Left kidney (tissue), 2 donors: ENCODE measurements around the gene RBMS1. TPM values are rescaled to one million over a fixed set of nuclear protein-coding genes. Genes with fewer than 3 reads are reported as not detected.
A peak's percentile ranks its signal among the peaks of the same experiment; 100 is the strongest.
"Not testable (repeated sequence)": the region's sequence is repeated elsewhere in the genome, so short reads cannot be mapped to it uniquely, and the experiment has no call there.

Experiments
- DNase-seq: peaks from one replicate; pipeline ENCODE4 v3.0.0-alpha.2; 2013
- polyA plus RNA-seq: library from polyadenylated mRNA; unstranded; fragments of 120-200 nt; gene quantifications from one replicate; pipeline ENCODE4 v1.2.1, GENCODE V29; 2013; ENCODE audit not compliant: insufficient read length

The RBMS1 gene
- polyA plus RNA-seq, 1 donor, result 177 TPM

DNA sequence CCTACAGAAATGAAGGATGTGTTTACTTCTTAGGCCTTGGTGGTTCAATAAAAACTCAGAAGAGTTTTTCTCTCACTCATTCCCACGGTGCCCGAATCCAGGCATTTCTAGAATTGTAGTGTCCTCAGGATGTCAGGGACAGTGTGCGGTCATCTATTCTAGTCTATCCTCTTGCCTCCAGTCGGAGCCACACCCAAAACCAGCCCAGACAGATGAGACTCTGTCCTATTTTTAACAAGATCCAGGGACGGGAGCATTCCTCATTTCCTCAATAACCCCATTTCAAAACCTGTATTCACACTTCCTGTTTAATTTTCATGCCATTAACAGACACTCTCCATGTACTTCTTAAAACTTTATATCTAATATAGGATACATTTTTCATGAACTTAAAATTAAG is 11.6 kb upstream of the RBMS1 start:
- DNase-seq, result no peak

DNA sequence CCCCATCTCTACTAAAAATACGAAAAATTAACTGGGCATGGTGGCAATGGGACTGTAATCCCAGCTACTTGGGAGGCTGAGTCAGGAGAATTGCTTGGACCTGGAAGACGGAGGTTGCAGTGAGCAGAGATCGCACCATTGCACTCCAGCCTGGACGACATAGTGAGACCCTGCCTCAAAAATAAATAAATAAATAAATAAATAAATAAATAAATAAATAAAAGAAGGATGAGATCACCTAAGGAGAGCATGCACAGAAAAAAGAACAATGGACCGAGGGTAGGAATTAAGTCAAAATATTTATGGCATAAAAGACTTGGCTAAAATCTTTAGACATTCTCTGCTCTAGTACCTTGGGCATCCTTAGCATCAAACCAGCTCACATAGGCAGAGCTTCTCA is 8.9 kb upstream of the RBMS1 start:
- DNase-seq, result no peak

DNA sequence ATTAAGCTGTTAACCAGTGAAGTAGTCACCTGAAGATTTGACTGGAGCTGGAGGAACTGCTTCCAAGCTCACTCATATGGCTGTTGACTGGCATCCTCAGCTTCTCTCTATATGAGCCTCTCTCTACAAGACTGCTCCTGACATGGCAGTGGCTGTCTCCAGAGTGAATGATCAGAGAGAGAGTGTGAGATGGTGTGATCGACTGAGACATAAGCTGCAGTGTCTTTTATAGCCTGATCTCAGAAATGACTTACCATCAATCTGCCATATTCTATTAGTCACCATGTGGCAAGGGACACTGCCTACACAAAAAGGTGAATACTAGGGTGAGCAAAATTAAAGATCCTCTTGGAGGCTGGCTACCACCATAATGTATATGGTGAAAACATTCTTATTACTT is 7.8 kb upstream of the RBMS1 start:
- no peak for DNase-seq

DNA sequence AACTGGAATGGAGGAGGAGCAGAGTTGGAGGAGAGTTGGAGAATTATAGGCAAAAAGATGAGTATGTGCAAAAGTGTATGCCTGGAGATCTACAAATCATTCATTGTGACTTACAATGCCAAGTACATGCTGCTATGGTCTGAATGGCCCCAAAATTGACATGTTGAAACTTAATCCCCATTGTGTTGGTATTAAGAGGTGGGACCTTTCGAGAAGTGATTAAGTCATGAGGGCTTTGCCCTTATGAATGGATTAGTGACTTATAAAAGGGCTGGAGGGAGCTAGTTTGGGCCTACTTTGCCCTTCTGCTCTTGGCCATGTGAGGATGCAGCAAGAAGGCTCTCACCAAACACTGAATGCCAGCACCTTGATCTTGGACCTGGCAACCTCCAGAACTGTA is 6.3 kb upstream of the RBMS1 start:
- DNase-seq, result no peak

DNA sequence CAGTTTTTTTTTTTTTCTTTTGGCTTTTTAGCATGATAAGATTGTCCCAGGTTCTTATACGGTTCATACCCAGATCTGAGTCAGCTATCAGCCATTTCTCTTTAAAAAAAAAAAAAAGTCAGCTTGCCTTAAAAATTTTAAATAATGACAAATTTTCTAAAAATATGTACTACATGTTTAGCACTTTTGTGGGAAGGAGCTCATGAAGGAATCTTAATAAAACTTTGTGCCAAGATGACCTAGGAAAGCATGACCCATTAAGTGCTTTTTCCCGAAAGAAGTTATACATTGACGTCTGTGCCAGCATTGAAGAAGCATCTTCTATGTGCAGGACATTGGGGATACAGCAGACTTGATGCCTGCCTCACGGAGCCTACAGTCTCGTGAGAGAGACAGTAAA is 4.5 kb upstream of the RBMS1 start:
- DNase-seq, result no peak

DNA sequence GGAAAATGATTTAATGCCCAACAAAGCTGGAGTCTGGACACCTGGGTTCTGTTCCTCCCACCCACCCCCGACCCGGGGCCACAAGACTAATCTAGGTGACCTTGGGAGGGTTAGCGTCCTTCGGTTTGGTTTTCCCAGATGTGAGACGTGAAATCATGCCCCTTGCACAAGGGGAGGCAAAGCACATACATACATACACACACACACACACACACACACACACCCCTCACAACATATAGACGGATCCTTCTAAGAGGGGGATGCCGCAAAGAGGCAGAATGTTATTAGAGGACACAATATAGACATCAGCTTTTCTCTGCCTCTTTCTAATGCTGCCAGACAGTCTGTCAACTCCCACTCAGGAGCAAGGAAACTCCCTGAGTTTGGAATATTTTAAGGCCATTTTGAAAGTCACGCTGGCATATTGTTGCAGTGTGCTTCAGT is 616 bp upstream of the RBMS1 start:
- DNase-seq, result peak; percentile 44

DNA sequence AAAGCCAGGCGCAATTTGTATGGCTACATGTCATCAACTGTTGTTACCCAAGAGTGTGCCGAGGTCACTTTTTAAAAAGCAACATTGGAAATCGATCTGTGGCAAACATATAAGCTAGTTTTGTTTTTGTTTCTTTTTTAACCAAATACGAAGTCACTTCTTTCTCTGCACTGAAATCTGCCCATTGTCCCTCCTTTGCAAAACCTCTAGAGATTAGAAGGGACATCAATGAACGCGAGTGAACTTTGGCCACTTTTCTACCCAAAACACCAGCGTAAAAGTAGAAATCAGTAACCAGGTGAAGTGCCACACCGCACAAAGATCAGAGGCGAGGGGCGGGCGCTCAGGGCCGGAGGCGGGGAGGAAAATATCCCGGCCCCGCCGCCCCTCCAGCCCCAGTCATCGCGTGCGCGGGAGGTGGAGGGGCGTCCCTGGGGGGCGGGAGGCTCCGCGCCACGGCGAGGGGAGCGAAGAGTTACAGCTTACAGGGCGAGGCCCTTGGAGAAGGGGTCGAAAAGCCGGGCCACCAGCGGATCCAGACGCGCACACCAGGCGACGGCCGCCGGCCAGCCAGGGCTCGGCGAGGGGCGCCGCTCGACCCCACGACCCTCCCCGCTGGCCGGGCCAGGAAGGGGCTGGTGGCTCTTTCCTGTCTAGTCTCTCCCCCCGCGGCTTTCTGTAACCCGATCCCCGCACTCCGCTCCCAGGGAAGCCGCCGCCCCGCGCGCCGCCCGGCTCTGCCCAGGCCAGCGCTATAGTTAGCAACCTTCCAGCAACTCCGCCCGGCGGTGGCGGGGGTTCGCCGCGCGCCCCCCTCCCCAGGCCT is 993 bp downstream of the RBMS1 start:
- DNase-seq, result peak; percentile 84

DNA sequence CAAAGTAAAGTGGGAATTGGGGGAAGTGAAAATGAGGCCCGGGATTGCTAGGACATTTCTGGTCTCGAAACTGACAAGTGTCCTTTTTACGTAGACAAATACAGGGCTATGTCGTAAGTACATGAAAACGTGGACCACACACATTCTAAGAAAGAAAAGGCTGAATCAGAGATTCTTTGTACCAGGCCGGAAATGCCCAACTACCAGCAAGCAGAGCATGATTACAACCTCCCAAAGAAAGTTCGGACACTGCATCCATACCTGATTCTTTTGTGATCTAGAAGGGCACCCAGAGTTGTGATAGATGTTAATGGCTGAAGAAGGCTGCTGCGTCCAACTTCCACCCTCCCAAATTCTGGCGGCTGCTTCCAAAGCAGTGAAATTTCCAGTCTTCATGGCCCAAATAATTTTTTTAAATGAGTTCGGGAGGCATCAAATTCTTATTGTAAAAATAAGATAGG is 1.7 kb downstream of the RBMS1 start:
- peak; percentile 38 for DNase-seq

DNA sequence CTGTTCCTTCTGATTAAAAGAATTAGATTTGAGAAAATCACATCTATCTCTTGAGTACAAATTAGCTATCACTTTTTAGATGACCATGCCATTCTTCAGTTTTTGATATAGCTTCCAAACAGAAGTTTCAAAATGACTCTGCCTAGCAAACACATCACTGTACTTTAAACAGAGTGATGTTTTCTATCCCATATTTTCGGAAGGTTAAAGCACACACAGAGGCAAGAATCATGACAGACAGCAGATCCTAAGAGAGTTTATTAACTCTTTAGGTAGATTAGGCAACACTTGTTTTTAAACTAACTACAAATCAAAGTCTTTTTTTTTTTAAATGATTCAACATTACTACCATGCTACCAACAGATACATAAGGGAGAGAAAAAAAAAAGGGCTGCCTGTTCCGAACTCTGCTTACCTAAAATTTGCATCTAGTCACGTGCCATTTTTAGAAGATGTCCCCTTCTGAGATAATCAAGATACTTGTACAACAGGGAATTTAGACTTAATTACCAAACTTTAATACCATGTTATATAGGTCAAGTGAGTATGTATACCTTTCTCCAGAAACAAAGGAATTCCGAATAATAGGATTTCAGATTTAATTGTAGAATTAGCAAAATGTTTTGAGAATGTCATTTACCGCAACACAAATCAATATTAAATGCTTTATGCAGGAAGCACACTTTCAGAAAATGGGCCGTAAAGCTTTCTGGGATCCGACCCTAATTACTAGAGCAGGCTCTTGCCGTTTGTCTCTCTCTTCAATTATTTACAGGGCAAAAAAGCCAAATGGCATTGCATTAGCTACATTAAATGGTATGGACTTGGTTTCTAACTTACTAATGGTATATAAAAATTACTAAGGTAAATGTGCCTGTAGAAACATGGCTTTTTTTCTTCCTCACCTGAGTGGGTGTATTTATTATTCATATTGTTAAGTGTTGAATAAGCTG is 2.6 kb downstream of the RBMS1 start:
- no peak for DNase-seq

DNA sequence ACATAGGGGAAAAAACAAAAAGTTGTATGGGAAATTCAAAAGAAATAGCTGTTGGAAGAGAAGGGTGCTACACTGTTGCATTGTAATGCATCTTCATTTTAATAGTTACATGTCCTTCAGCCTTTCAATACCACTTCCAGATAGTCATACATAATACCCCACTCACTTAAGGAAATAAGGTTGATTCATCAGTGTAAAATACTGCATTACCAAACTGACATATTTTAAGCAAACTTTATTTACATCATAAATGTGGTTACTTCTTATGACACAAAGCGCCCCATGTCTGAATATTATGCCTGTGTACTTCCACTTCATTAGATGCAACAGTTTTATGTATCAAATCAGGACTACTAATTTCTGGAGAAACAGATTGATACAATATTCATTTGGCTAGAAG is 4.5 kb downstream of the RBMS1 start:
- DNase-seq, result no peak

DNA sequence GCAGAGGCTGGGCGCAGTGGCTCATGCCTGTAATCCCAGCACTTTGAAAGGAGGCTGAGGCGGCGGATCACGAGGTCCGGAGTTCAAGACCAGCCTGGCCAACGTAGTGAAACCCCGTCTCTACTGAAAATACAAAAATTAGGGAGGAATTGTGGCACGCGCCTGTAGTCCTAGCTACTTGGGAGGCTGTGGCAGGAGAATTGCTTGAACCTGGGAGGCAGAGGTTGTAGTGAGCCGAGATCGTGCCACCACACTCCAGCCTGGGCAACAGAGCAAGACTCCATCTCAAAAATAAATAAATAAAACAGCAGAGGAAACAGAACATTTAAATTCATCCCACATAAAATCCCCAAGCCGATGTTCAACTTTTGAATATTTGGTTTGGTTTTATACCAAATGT is 5.3 kb downstream of the RBMS1 start:
- not testable (repeated sequence) for DNase-seq

DNA sequence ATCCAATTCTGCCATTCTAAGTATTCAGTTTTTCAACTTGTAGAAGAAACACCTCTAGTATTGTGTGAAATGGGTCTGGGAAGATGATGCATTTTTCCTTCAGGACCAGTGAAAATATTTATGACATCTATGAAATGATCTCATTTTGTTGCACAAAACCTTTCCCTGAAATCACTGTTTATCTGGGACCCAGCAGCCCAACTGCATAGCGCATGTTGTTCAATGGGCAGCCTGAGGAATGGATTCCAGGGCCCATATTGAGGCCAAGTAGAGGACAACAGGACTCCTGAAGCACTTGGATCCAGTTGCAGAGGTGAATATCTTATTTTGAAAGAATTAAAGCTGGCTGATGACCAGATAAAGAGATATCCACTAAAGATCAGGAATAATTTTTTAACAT is 7.3 kb downstream of the RBMS1 start:
- no peak for DNase-seq

DNA sequence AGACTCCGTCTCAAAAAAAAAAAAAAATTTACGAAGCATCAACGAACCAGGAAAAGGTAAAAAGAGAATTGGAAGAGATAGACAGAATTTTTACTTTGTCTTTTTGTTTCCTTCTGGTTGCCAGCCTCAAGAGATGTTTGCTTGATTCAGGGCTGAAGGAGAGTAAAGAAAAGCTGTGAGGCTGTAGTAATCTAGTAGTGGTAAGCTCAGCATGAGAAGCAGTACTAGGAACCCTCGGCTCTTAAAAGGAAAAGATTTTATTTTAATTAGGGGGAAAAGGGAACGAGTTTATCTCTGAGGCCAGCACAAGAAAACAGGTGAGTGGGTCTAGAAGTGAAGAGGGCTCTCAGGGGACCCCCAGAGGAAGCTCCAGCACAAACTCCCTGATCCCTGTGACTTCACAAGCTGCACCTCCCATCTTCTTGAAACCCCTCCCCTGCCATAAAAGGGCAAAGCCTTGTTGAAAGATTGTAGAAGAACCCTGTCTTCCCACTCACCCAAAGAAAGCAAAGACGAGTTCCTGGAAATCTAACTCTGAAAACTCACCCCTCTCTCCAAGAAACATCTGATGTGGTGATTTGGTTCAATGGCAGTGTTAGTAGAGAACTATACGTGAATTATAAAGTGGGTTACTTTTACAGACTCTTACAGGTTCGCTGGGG is 8.6 kb downstream of the RBMS1 start:
- no peak for DNase-seq

DNA sequence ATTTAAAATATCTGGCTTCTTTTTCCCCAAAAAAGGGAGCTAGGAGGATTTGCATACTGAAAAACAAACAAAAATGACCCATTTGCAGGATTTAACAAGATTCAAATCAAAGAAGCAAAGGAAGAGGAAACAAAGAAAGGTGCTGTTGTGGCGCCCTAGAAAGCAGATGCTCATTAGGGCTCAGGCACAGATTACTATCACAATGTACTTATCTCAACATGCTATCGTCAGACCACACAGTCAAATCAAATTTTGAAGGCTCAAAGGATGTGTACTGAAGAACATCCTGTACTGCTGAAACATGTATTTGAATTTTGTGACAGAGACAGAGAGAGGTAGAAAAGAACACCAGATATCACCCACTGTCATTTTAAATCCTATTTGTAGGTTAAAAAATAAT is 10.9 kb downstream of the RBMS1 start:
- no peak for DNase-seq

DNA sequence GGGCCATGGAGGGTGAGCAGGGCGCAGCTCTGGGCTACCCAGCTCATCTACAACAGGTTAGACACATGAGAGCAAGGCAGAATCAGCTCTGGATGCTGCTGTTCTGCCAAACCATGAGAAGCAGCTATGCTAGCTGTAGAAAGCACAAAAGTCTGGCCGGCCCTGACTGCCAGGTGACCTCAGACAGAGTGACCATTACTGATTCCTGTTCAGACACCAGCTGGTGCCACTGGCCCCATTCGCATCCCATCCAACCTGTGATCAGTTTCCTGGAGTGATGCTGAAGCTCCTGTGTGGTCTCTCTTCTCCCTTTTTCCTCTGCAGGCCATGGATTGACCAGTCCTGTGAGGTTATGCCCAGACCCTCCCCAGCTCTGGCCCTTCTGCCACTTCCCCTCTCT is 14.3 kb downstream of the RBMS1 start:
- no peak for DNase-seq

DNA sequence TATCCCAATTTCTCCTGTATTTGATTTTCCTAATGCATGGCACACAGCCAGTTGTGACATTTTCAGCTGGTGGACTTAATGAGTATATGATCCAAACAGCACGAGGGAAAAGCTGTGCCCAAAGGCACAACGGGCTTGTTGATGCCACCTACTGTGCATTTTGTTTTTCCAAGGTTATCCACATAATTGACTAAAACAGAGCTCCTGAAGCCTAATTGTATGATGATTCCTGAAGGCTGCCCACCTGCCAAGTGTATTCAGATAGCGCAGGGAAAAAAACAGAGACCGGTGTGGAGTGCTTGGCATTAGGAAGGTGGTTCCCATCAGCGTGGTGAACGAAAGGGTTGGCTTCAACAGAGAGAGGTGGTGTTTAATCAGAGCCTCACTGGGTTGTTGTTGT is 14.9 kb downstream of the RBMS1 start:
- no peak for DNase-seq

DNA sequence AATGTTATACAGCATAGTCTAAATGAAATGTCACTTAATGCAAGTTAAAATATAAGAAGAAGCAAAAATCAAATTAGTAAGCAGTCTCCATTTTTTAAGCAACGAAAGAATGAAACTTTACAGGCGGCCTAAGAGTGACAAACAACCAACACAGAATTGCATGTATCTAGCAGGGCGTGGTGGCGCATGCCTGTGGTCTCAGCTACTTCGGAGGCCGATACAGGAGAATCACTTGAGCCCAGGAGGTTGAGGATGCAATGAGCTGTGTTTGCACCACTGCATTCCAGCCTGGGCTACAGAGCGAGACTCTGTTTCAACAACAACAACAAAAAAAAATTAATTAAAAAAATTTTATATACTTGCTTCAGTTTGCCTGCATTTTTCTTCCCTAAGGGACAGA is 16.6 kb downstream of the RBMS1 start:
- no peak for DNase-seq

DNA sequence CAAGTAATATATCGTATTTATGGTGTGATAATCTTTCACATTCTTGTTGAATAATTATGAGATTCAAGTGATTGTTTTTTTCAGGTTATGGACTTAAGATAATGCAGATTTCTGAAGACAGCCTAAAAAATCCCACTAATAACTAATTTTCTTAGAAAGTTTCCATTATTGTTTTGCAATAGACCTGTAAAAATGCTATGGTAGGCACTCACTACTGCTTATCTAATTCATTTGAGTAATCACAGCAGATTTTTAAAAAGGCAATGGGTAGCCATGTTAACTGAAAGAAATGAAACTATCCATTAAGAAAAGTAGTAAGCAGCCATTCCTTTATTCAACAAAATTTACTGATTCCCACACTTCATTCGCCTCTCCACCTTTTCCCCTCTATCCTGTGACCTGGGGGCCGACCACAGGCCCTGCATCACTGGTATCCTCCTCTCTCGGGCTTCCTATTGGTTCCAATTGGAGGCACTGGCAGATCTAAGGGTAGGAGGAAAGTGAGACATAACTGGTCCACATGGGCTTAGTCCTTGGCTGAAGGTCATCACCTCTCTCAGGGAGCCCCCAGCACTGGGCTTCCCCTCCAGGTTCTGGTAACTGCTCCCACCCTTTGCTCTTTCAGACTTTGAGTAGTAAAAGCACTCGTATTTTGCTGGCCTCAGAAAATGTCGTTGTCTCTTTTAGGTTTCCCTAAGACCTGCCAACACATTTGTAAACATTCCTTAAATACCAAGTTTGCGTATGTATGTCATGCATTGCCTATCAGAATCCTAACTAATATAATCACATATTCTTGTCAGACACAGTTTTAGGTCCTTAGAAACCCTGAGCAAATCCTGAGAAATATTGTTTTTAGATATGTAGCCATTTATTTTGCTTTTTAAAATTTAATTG is 18.5 kb downstream of the RBMS1 start:
- DNase-seq, result no peak

DNA sequence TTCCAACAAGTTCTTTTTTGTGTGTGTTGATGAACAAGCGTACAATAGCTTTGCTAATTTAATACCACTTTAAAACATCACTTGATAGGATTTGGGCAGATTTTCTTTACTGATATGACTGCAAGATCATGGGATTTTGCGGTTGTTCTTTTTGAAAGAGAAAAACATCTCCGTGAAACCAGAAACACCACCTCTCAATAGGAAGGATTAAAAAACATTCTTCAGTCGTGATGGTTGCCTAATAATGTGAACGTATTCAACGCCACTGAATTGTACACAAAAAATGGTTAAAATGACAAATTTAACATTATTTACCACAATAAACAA is 19.3 kb downstream of the RBMS1 start:
- no peak for DNase-seq

DNA sequence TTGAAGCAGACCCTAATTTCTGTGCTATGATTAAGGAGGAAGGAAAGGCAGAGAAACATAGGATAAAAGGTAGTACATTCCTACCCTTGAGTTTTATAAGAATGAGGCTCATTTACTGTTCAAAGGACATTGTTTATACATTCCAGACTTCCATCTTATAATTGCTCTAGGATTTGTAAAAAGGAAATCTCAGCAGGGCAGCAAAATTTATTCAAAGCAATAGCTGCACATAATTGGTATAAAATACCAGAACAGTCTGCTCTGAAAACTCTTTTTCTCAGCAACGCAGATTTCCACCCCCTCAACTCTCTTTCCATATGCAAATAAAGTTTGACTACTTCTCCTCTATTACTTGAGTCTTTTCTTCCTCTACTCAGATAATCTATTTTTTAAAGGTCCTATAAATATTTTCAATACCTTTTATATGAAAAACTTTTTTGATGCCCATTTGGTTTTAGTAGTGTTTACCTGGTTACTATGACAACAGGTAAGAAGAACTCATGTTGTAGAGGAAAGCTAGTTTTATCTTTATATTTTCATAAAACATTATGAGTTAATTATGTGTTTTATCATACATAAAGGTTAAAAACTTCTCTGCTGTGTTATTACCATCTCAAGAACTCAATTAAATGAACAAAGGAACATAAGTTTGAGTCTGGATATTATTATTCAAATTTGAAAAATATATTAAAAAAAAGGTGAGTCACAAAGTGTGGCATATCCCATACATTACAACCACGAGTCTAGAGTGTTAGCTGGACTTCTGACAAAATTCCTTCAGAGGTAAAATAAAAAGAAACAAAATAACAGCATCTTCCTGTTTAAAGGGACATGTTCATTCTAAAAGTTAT is 19.9 kb downstream of the RBMS1 start:
- no peak for DNase-seq

DNA sequence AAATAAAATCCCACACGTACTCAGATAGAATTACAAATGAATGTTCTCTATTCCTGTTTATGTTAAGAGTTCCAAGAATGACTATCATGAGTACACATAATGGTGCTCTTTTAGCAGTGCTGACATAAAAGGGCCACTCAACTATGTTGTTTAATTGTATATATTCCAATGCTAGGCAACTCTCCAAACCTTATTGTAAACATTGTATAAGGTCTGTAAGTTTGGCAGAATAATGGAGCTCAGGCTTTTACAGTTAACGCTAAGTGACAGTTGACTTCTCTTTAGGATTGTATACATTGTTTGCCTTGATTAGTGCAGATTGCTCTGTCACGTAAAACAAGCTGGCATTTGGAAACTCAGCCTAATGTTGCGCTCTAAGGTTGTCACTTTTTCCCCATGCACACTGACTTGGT is 20.8 kb downstream of the RBMS1 start:
- no peak for DNase-seq
